KMS-11 (cell line): Measurements from ENCODE around the gene PIP4K2A.

Experiments
- H2AFZ ChIP-seq: fragments of 200-600 bp; sonication (generic); 2 replicates; pipeline ENCODE4 v1.6.1; 2016; ENCODE audit warnings: antibody characterized with exemption, mixed run types, low read depth
- H3K27ac ChIP-seq: fragments of 200-600 bp; sonication (generic); 2 replicates; pipeline ENCODE4 v1.6.1; 2016; ENCODE audit warnings: mild to moderate bottlenecking, mixed run types
- H3K27me3 ChIP-seq: fragments of 200-600 bp; sonication (generic); 2 replicates; pipeline ENCODE4 v1.6.1; 2017; ENCODE audit warnings: mild to moderate bottlenecking, low read depth, mixed run types, moderate library complexity; ENCODE audit not compliant: insufficient read depth
- H3K36me3 ChIP-seq: fragments of 200-600 bp; sonication (generic); 2 replicates; pipeline ENCODE4 v1.6.1; 2017; ENCODE audit warnings: mild to moderate bottlenecking, mixed run types; ENCODE audit not compliant: insufficient read depth
- H3K4me1 ChIP-seq: fragments of 200-600 bp; sonication (generic); 2 replicates; pipeline ENCODE4 v1.6.1; 2016; ENCODE audit warnings: mild to moderate bottlenecking, low read depth, mixed run types; ENCODE audit not compliant: poor library complexity, severe bottlenecking
- H3K4me2 ChIP-seq: fragments of 200-600 bp; sonication (generic); 2 replicates; pipeline ENCODE4 v1.7.0; 2016; ENCODE audit warnings: mild to moderate bottlenecking, mixed run types
- H3K4me3 ChIP-seq: fragments of 200-600 bp; sonication (generic); IDR thresholded peaks from 2 replicates; pipeline ENCODE4 v1.6.1; 2017; ENCODE audit warnings: low read depth, low read length, mixed read lengths; ENCODE audit not compliant: insufficient read depth
- H3K79me2 ChIP-seq: fragments of 200-600 bp; sonication (generic); 2 replicates; pipeline ENCODE4 v1.6.1; 2016; ENCODE audit warnings: low read depth, mixed run types; ENCODE audit not compliant: insufficient read depth
- H3K9ac ChIP-seq: fragments of 200-600 bp; sonication (generic); 2 replicates; pipeline ENCODE4 v1.6.1; 2016; ENCODE audit warnings: mild to moderate bottlenecking, mixed run types
- H4K20me1 ChIP-seq: fragments of 200-600 bp; sonication (generic); 2 replicates; pipeline ENCODE4 v1.6.1; 2016; ENCODE audit warnings: mild to moderate bottlenecking, mixed run types; ENCODE audit not compliant: insufficient read depth
- TF ChIP-seq, protein P1 (sequence below): fragments of 200-600 bp; sonication (generic); conservative IDR thresholded peaks from 2 replicates; pipeline ENCODE4 v1.6.1; 2017; ENCODE audit warnings: low read depth, mild to moderate bottlenecking, antibody characterized with exemption, low read length, moderate library complexity, mixed read lengths

The PIP4K2A gene

DNA sequence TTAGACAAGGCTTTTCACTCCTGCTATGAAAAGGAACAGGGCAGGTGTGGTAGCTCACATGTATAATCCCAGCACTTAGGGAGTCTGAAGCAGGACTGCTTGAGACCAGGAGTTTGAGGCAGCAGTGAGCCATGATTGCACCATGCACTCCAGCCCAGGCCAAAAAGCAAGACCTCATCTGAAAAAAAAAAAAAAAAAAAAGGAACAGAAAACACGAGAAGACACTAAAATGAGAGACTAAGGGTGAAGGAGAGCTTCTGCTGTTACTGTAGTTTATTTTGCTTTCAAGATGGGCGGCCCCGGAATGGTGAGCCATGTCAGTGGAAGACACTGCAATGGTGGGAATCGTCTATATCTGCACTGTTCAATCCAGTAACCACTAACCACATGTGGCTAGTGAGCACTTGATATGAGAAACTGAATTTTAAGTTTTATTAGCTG is 9.9 kb downstream of the PIP4K2A start:
- Histone ChIP-seq H3K27ac (no peak overlapping the region), H3K27me3 (no peaks in the 10 kb centered on the region), H3K4me3 (no peak overlapping the region), H3K9ac (no peak overlapping the region), H3K36me3 (no peaks in the 10 kb centered on the region), H2AFZ (no peak overlapping the region), H3K4me2 (no peak overlapping the region), H4K20me1 (peaks cover 23% of the 10 kb centered on the region), H3K4me1 (peaks cover 61% of the 10 kb centered on the region), H3K79me2 (peaks cover 96% of the 10 kb centered on the region)
- TF ChIP-seq, protein P1, sequence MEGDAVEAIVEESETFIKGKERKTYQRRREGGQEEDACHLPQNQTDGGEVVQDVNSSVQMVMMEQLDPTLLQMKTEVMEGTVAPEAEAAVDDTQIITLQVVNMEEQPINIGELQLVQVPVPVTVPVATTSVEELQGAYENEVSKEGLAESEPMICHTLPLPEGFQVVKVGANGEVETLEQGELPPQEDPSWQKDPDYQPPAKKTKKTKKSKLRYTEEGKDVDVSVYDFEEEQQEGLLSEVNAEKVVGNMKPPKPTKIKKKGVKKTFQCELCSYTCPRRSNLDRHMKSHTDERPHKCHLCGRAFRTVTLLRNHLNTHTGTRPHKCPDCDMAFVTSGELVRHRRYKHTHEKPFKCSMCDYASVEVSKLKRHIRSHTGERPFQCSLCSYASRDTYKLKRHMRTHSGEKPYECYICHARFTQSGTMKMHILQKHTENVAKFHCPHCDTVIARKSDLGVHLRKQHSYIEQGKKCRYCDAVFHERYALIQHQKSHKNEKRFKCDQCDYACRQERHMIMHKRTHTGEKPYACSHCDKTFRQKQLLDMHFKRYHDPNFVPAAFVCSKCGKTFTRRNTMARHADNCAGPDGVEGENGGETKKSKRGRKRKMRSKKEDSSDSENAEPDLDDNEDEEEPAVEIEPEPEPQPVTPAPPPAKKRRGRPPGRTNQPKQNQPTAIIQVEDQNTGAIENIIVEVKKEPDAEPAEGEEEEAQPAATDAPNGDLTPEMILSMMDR, result no peak

DNA sequence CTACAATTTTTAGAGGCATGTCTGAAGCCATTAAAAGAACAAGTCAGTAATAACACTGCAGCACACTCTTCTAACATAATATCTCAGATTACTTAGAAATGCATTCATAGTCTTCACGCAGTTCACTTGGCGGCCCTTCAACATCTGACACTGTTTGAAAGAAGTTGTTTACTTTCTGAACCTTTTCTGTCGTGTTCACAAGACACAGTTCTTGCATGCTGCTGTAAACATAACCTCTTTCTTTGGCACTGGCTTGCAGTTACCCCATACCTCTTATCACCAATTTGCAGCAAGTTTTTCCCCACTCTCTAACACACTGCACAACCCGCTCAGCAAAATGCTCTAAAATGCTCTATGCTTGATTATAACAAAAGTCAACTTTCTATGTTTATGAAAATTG is 12.0 kb downstream of the PIP4K2A start:
- H3K79me2 ChIP-seq, result peaks cover 96% of the 10 kb centered on the region
- peaks cover 71% of the 10 kb centered on the region for H3K4me1 ChIP-seq
- no peak overlapping the region for H3K4me3 ChIP-seq
- no peaks in the 10 kb centered on the region for H3K36me3 ChIP-seq
- no peak overlapping the region; the same call in 1 of the 2 replicates for H3K27ac ChIP-seq
- no peak overlapping the region; the same call in 1 of the 2 replicates for H3K9ac ChIP-seq
- no peak overlapping the region for H2AFZ ChIP-seq
- no peaks in the 10 kb centered on the region for H3K27me3 ChIP-seq
- peaks cover 17% of the 10 kb centered on the region for H4K20me1 ChIP-seq
- TF ChIP-seq, protein P1, result no peak
- H3K4me2 ChIP-seq, result peak overlapping the region; percentile 80; the same call in 1 of the 2 replicates

DNA sequence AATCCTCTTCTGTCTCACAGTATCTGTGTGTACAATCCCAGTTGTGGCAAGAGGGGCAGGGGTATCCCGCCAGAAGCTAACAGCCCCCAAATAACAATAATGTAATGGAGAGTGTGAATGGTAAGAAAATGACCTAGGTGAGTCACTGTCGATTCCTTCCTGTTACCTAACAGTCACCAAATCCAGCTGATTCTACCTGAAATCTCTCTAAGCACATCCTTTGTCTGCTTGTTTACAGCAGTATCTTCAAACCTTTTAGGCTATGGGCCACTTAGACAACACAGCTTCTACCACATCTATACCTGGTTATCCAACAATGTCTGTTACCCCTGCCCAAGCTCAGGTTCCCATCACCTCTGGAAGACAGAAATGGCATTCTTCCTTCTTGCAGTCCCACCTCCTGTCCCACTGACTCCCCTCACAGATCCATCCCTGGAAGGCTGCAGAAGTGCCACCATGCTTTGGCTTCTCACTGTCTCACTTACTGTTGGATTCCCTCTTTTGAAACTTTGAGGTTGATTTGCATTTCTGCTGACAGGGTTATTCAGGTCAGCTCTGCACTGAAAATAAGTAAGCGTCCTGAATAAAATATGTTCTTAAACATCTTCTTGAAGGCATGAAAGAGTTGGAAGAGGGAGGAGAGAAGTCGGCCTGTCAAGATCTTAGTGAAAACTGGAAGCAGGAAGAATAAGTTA is 13.1 kb downstream of the PIP4K2A start:
- Histone ChIP-seq H3K4me2 (peak overlapping the region; percentile 80), H3K4me3 (no peak overlapping the region), H3K36me3 (no peaks in the 10 kb centered on the region), H3K27me3 (no peaks in the 10 kb centered on the region), H2AFZ (no peak overlapping the region), H3K27ac (peak overlapping the region; percentile 38; the same call in 1 of the 2 replicates), H3K9ac (no peak overlapping the region; the same call in 1 of the 2 replicates), H3K4me1 (peaks cover 71% of the 10 kb centered on the region), H4K20me1 (peaks cover 14% of the 10 kb centered on the region), H3K79me2 (peaks cover 96% of the 10 kb centered on the region)
- TF ChIP-seq, protein P1, result no peak

DNA sequence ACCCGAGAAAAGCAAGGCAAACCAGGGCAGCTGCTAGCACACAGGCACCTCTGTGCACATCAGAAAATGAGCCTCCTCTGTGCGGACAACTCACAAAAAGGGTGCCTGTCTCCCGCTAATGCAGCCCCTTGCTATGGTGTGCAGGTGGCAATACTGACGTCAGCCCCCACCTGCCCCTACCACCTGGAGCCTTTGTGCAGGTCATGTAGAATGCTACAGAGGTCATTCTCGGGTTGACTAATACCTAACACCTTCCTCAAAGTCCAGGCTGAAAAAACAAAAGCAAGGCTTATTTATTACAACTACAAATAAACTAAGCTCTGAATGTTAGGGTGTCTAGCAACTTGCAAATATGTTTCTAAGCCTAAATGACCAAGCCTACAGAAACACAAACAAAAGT is 13.9 kb downstream of the PIP4K2A start:
- TF ChIP-seq, protein P1, result no peak
- H3K4me2 ChIP-seq, result peak overlapping the region; percentile 80; the same call in 1 of the 2 replicates

More for the DNA sequence above, 13.9 kb downstream of the PIP4K2A start:
- Histone ChIP-seq H3K4me3 (no peak overlapping the region), H3K79me2 (peaks cover 96% of the 10 kb centered on the region), H3K4me1 (peaks cover 66% of the 10 kb centered on the region), H3K27me3 (no peaks in the 10 kb centered on the region), H2AFZ (no peak overlapping the region), H4K20me1 (peaks cover 12% of the 10 kb centered on the region), H3K9ac (no peak overlapping the region), H3K36me3 (no peaks in the 10 kb centered on the region), H3K27ac (peak overlapping the region; percentile 38; the same call in 1 of the 2 replicates)
